K562 (cell line): ENCODE data around the gene ZNF689.

Experiments used
- CTCF ChIP-seq, 3 experiments: IDR thresholded peaks in 2 of 3; conservative IDR thresholded peaks in 1 of 3; 2 replicates each; pipeline ENCODE4 v1.5.1; 2011 to 2012; ENCODE audit warnings: low read length in 3 of 3, mild to moderate bottlenecking in 3 of 3, control low read depth in 2 of 3, improper control_type of control experiment in 1 of 3, inconsistent platforms in 1 of 3, low read depth in 1 of 3, mixed read lengths in 1 of 3, moderate library complexity in 1 of 3; ENCODE audit not compliant: insufficient read depth in 2 of 3
- ELK1 ChIP-seq: sonication (generic); formaldehyde crosslinking; IDR thresholded peaks from 2 replicates; pipeline ENCODE4 v1.8.1; 2022; ENCODE audit warnings: missing genetic modification reagents
- PTBP1 ChIP-seq: fragments of 200-400 bp; formaldehyde crosslinking; IDR thresholded peaks from 2 replicates; pipeline ENCODE4 v1.6.1; 2017; ENCODE audit warnings: low read depth, low read length
- SMARCA5 ChIP-seq: fragments of 450-650 bp; IDR thresholded peaks from 2 replicates; pipeline ENCODE4 v1.6.1; 2016
- SNRNP70 ChIP-seq: fragments of 200-400 bp; formaldehyde crosslinking; optimal IDR thresholded peaks from 2 replicates; pipeline ENCODE3; 2017; ENCODE audit warnings: low read depth, low read length
- U2AF1 ChIP-seq: fragments of 200-400 bp; formaldehyde crosslinking; optimal IDR thresholded peaks from 2 replicates; pipeline ENCODE3; 2017; ENCODE audit warnings: mild to moderate bottlenecking, low read depth, low read length, moderate library complexity
- YY1 ChIP-seq, 3 experiments: IDR thresholded peaks; 2 replicates each; pipeline ENCODE4 v1.6.1; 2011; ENCODE audit warnings: low read length in 2 of 3, mild to moderate bottlenecking in 2 of 3, moderate library complexity in 2 of 3, borderline replicate concordance in 1 of 3, control low read depth in 1 of 3, low read depth in 1 of 3; ENCODE audit not compliant: insufficient read depth in 3 of 3, insufficient replicate concordance in 2 of 3, control insufficient read depth in 1 of 3, insufficient read length in 1 of 3; ENCODE audit errors: extremely low read depth in 1 of 3
- ZNF311 ChIP-seq: fragments of 250-450 bp; sonication (Bioruptor Pico); IDR thresholded peaks from 2 replicates; pipeline ENCODE4 v1.4.0; 2020; ENCODE audit warnings: mild to moderate bottlenecking, moderate library complexity
- ZNF589 ChIP-seq: fragments of 200-800 bp; sonication (Bioruptor generic); IDR thresholded peaks from 2 replicates; pipeline ENCODE4 v1.6.1; 2016; ENCODE audit warnings: low read depth, missing genetic modification characterization, missing compliant biosample characterization
- ZNF75A ChIP-seq: fragments of 450-650 bp; formaldehyde crosslinking; IDR thresholded peaks from 2 replicates; pipeline ENCODE4 v1.4.0; 2020; ENCODE audit warnings: mild to moderate bottlenecking

GRCh38 chr16:30554557-30555314, 55.5 kb downstream of the ZNF689 start:
- TF ChIP-seq U2AF1: no peak
- no peak for TF ChIP-seq PTBP1
- TF ChIP-seq SMARCA5: no peak
- TF ChIP-seq ZNF311: no peak
- TF ChIP-seq YY1 (IDR thresholded peaks at IDR 0.05; ENCODE audit: borderline replicate concordance in 1 of 3, control insufficient read depth in 1 of 3, extremely low read depth in 1 of 3, insufficient read depth in 3 of 3, insufficient read length in 1 of 3, insufficient replicate concordance in 2 of 3, low read depth in 1 of 3, low read length in 2 of 3): no peak
- no peak for TF ChIP-seq CTCF (IDR thresholded peaks at IDR 0.05 in 2 of 3, conservative IDR thresholded peaks at IDR 0.05 in 1 of 3; ENCODE audit: insufficient read depth in 2 of 3, low read depth in 1 of 3, low read length in 3 of 3)
- TF ChIP-seq ELK1 (CRISPR knock-in tag): no peak
- no peak for TF ChIP-seq ZNF75A (CRISPR knock-in tag)
- no peak for TF ChIP-seq SNRNP70
- no peak for TF ChIP-seq ZNF589 (CRISPR knock-in tag)
